Thoracic aorta (tissue), 2 donors: ENCODE measurements around the gene TBPL1. TPM values are rescaled to one million over a fixed set of nuclear protein-coding genes. Genes with fewer than 3 reads are reported as not detected.
A peak's percentile ranks its signal among the peaks of the same experiment; 100 is the strongest.

Experiments
- ATAC-seq: fragments of 150-250 bp; one replicate; pipeline ENCODE4 v1.8.0; 2017; ENCODE audit warnings: low read depth; ENCODE audit not compliant: insufficient number of reproducible peaks, low FRiP score
- DNase-seq: peaks from one replicate; pipeline ENCODE4 v3.0.0-alpha.2; 2020; ENCODE audit warnings: low spot score
- H3K27ac ChIP-seq, 2 donors: fragments of 200-600 bp; sonication (generic); 1 replicate in 1 of 2; 2 replicates in 1 of 2; pipeline ENCODE4 v1.5.1; 2016; ENCODE audit warnings: mild to moderate bottlenecking in 2 of 2, moderate library complexity in 2 of 2
- H3K27me3 ChIP-seq: fragments of 200-600 bp; sonication (generic); replicated peaks from 2 replicates; pipeline ENCODE4 v1.6.0; 2016; ENCODE audit warnings: mild to moderate bottlenecking; ENCODE audit not compliant: insufficient read depth
- H3K36me3 ChIP-seq: fragments of 200-600 bp; sonication (generic); one replicate; pipeline ENCODE4 v1.5.1; 2016
- H3K4me1 ChIP-seq, 2 donors: fragments of 200-600 bp; sonication (generic); 1 replicate in 1 of 2; 2 replicates in 1 of 2; pipeline versions ENCODE4 v1.5.1 to v1.6.0; 2016; ENCODE audit warnings: low read depth in 2 of 2, mild to moderate bottlenecking in 1 of 2; ENCODE audit not compliant: control insufficient read depth in 1 of 2
- H3K4me3 ChIP-seq: fragments of 200-600 bp; sonication (generic); 2 replicates; pipeline ENCODE4 v1.5.1; 2016; ENCODE audit warnings: mild to moderate bottlenecking
- H3K9me3 ChIP-seq: fragments of 200-600 bp; sonication (generic); 2 replicates; pipeline ENCODE4 v1.5.1; 2016
- total RNA-seq, 2 donors: library from RNA; depleted of rRNA; stranded (reverse); fragments of >200 nt; gene quantifications; one replicate each; pipeline versions ENCODE4 v1.1.0 to v1.2.3, GENCODE V29; 2016
- TF ChIP-seq, protein P1 (sequence below): fragments of 200-600 bp; sonication (generic); IDR thresholded peaks from one replicate; pipeline ENCODE4 v1.5.1; 2019; ENCODE audit warnings: antibody characterized with exemption

Gene TBPL1
- total RNA-seq, 2 donors from 2014 or later, result 6.1 to 8.5 TPM

DNA sequence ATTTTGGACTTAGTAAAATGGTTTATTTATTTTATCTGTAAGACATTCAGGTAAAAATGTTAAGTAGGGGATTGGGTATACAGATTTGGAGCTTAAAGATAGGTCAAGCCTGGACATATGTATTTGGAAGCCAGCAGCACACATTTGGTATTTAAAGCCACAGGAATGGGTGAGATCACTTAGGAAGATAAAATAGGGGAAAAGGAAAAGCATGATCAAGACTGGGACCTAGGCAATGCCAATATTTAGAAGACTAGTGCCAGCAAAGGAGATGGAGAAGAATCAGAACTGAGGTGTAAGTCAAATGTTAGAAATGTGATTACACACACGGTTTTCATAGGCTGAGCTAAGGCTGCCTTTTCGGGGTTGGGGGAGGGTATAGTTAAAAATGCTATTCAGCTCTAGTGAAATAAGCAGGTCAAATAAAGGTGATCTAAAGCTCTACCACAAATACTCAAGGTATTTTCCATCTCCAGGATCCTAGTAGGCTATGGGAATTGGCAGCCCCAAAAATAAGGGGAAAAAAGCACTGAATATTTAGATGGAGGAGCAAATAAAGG is 78.8 kb downstream of the TBPL1 start:
- no peaks in the 10 kb centered on the region for H3K9me3 ChIP-seq
- peaks cover 0 to 13% of the 10 kb centered on the region in 2 donors for H3K4me1 ChIP-seq
- no peak for DNase-seq
- ATAC-seq, result no peak
- peaks cover 5% of the 10 kb centered on the region for H3K36me3 ChIP-seq
- no peaks in the 10 kb centered on the region for H3K27me3 ChIP-seq
- H3K4me3 ChIP-seq, result no peak overlapping the region
- TF ChIP-seq, protein P1, sequence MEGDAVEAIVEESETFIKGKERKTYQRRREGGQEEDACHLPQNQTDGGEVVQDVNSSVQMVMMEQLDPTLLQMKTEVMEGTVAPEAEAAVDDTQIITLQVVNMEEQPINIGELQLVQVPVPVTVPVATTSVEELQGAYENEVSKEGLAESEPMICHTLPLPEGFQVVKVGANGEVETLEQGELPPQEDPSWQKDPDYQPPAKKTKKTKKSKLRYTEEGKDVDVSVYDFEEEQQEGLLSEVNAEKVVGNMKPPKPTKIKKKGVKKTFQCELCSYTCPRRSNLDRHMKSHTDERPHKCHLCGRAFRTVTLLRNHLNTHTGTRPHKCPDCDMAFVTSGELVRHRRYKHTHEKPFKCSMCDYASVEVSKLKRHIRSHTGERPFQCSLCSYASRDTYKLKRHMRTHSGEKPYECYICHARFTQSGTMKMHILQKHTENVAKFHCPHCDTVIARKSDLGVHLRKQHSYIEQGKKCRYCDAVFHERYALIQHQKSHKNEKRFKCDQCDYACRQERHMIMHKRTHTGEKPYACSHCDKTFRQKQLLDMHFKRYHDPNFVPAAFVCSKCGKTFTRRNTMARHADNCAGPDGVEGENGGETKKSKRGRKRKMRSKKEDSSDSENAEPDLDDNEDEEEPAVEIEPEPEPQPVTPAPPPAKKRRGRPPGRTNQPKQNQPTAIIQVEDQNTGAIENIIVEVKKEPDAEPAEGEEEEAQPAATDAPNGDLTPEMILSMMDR, result no peak
- no peak overlapping the region for H3K27ac ChIP-seq

DNA sequence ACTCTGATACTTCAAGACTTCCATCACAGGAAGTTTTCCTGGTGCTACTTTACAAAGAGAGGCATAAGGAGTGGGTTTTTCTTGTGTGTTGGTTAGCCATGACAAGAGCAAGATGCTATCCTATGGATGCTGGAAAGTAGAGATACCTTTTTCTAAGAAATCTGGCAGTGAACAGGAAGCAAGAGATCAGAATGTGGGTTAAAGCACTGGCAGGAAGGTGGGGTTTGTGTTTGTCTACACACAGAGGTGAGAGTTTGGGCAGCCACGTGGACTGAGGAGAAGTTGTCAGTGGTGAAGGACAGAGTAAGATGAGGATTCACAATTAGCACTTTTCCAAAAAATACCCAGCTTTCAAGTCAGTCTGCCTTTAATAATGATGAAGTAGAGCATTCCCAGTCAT is 81.5 kb downstream of the TBPL1 start:
- Histone ChIP-seq H3K36me3 (no peaks in the 10 kb centered on the region), H3K27me3 (no peaks in the 10 kb centered on the region), H3K4me1 (peaks cover 0 to 13% of the 10 kb centered on the region in 2 donors), H3K4me3 (no peak overlapping the region), H3K27ac (peak overlapping the region; percentile 24 to 28), H3K9me3 (no peaks in the 10 kb centered on the region)
- no peak for DNase-seq
- TF ChIP-seq, protein P1, result no peak
- no peak for ATAC-seq

DNA sequence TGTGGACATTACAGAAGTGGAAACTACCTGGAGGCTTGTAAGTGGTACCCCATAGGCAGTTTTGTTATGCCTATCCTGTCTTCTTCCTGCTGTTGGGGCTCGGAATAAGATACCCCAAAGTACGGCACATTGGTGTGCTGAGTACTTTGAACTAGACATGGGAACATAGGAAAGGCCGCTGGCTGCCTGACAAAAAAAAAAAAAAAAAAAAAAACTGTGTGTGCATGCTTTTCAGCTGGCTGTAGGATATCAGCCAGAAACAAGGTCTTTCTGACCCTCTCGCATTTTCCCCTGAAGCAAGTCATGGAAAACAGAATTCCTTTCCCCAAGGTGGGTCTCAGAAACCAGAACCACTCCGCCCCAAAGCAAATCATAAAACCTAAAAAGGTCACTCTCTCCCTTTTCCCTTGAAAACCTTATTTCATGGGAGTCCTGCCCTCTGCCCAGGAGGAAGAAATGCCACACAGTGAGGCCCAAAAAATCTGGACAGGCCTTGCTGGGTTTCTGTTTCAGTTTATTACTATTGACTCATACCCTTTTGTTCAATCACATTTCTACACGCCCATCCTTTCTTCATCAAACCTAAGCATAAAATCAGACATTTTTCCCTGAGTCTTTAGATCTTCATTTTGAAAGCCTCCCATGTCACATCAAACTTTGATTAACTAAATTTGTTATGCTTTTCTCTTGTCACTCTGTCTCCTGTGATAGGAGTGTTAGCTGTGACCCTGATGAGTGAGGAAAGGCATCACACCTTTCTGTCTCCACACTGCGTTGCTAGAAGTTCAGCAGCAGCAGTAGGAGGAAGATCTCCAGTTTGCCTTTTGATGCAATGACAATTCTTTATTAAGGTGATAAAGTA is 82.2 kb downstream of the TBPL1 start:
- Histone ChIP-seq H3K4me1 (peaks cover 0 to 13% of the 10 kb centered on the region in 2 donors), H3K27me3 (no peaks in the 10 kb centered on the region), H3K36me3 (no peaks in the 10 kb centered on the region), H3K27ac (peak overlapping the region; percentile 24 to 28), H3K4me3 (no peak overlapping the region), H3K9me3 (no peaks in the 10 kb centered on the region)
- TF ChIP-seq, protein P1, result no peak
- no peak for DNase-seq
- ATAC-seq, result no peak

DNA sequence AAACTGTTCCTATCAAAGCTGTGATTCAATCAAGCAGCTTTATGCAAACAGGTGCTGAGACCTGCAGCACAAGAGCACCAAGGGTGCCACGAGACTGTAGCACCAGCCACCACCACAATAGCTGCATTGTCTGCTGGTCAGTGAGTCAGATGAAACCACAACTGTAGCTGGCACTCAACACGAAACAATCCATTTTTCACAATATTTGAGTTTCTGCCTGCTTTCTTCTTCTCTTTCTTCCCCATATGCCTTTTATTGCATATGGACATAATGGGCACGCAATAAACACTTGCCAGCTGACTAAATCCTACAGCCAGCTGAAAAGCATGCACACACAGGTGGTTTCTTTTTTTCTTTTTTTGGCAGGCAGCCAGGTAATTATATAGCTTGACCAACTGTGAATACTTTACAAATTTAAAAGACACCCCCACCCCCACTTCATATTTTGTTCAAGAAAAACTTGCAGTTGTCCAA is 82.8 kb downstream of the TBPL1 start:
- TF ChIP-seq, protein P1, result no peak

DNA sequence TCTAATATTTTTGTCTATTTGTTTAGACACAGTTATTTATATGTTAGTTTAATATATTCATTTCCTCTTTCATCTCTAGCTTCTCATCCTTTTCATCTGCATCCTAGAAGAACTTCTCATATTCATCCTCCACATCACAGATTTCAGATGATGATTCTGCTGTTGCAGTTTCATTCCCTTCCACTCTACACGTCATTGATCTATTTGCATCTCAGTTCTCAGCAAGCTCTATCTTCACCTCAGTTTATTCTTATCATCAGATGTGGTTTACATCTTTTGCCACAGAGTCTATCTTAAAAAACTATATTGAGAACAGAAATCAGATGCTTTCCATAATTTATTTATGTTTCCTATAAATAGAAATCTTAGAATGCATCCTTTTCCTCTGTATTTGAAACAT is 86.1 kb downstream of the TBPL1 start:
- no peaks in the 10 kb centered on the region for H3K9me3 ChIP-seq
- H3K27me3 ChIP-seq, result no peaks in the 10 kb centered on the region

More for the DNA sequence above, 82.8 kb downstream of the TBPL1 start:
- Histone ChIP-seq H3K4me1 (peaks cover 0 to 13% of the 10 kb centered on the region in 2 donors), H3K9me3 (no peaks in the 10 kb centered on the region), H3K27ac (no peak overlapping the region), H3K36me3 (no peaks in the 10 kb centered on the region), H3K27me3 (no peaks in the 10 kb centered on the region), H3K4me3 (no peak overlapping the region)
- ATAC-seq (no peak), DNase-seq (no peak)

More for the DNA sequence above, 86.1 kb downstream of the TBPL1 start:
- no peak for DNase-seq
- no peak for ATAC-seq
- peaks cover 0 to 13% of the 10 kb centered on the region in 2 donors for H3K4me1 ChIP-seq
- no peak overlapping the region for H3K4me3 ChIP-seq
- H3K27ac ChIP-seq, result no peak overlapping the region
- H3K36me3 ChIP-seq, result no peaks in the 10 kb centered on the region
- TF ChIP-seq, protein P1, result no peak
